SU-DHL-6 (cell line): ENCODE results near the gene PHKB.

Source experiments
- EZH2phosphoT487 ChIP-seq: fragments of 200-600 bp; sonication (generic), shearing (Covaris generic); conservative IDR thresholded peaks from 2 replicates; pipeline ENCODE4 v1.6.1; 2018; ENCODE audit warnings: mild to moderate bottlenecking, antibody characterized with exemption, low read length, moderate library complexity, mixed read lengths
- TF ChIP-seq, protein P1 (sequence below): fragments of 200-600 bp; sonication (generic); IDR thresholded peaks from one replicate; pipeline ENCODE4 v1.5.1; 2017; ENCODE audit warnings: antibody characterized with exemption, mild to moderate bottlenecking, low read length, moderate library complexity; ENCODE audit not compliant: insufficient read depth, poor library complexity, severe bottlenecking

DNA sequence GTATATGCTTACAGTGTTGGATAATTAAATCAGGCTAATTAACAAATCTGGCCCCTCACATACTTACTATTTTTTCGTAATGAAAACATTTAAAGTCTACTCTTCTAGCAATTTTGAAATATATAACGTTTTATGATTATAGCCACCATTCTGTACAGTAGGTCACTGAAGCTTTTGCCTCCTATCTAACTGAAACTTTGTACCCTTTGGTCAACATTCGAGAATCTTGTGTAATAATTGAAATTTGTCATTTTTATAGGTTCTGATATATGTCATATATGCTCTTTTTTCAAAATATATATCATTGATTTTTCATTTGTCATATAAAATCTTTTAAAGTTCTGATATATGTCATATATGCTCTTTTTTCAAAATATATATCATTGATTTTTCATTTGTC, 12.7 kb downstream of the PHKB start:
- TF ChIP-seq, protein P1, sequence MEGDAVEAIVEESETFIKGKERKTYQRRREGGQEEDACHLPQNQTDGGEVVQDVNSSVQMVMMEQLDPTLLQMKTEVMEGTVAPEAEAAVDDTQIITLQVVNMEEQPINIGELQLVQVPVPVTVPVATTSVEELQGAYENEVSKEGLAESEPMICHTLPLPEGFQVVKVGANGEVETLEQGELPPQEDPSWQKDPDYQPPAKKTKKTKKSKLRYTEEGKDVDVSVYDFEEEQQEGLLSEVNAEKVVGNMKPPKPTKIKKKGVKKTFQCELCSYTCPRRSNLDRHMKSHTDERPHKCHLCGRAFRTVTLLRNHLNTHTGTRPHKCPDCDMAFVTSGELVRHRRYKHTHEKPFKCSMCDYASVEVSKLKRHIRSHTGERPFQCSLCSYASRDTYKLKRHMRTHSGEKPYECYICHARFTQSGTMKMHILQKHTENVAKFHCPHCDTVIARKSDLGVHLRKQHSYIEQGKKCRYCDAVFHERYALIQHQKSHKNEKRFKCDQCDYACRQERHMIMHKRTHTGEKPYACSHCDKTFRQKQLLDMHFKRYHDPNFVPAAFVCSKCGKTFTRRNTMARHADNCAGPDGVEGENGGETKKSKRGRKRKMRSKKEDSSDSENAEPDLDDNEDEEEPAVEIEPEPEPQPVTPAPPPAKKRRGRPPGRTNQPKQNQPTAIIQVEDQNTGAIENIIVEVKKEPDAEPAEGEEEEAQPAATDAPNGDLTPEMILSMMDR, result no peak
- no peak for TF ChIP-seq EZH2phosphoT487
